ENCODE measurements around the gene ALG12.

ALG12 gene

DNA sequence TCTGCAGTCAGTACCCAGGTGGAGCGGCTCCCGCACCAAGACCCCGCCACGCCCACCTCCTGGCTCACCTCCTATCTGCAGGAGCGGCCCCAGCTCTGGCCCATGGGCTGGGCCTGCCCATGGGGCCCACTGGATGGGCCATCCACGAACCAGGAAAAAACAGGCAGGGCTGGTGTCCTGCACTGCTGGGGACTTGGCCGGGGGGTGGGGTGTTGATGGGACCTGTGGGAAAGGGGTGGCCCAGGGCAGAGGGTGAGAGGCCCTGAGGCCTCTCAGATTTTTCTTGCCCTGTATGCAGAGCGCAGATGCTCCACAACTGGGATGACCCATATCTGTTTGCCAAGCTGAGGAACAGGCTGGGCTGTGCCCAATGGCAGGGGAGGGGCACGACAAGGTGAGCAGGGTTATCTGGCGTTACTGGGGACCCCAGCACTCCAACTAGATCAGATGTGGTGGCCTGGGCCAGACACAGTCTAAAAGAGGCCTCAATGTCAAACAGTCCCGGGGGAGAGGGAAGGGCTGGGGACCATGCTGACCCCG lies 39.7 kb upstream of the ALG12 start:
- no peak for DNase-seq

GRCh38 chr22:49956914-49957825 lies 38.9 kb upstream of the ALG12 start:
- DNase-seq, result no peak

GRCh38 chr22:49956418-49956770 lies 38.2 kb upstream of the ALG12 start:
- no peak for DNase-seq

DNA sequence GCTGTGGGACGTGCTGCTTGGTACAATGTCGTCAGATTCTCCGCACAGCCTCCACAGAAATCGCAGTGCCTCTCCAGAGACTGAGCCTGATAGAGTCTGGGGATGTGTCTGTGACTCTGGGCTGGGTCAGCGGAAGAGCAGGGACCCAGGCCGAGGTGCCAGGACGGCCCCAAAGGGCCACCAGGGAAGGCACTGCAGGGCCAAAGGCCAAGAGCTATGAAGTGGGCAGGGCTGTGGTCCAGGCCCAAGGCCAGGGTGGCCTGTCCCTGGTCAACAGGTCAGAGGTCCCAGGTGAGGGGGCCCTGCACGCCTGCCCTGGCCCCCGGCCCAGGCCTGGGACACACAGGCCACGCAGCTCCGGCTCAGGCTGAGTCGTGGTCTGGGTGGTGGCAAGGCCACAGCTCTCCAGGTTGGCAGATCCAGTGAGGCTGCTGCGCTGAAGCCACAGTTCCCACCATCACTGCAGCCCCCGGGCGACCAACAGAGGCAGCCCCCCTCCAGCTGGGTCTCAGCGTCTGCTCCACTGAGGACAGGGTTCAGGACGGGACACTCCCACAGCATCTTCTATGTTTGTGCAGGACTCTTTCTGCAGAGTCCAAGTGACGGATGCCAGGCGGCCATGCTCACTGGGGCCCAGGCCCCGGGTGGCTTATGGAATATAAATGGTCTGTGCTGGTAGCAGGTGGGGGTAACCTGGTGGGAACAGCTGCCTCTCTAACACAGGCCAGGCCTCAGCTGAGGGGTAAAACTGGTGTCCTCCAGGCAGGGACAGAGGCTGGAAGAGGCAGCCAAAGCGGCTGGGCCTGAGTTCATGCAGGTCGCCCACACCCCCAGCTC lies 37.6 kb upstream of the ALG12 start:
- DNase-seq, result no peak

DNA sequence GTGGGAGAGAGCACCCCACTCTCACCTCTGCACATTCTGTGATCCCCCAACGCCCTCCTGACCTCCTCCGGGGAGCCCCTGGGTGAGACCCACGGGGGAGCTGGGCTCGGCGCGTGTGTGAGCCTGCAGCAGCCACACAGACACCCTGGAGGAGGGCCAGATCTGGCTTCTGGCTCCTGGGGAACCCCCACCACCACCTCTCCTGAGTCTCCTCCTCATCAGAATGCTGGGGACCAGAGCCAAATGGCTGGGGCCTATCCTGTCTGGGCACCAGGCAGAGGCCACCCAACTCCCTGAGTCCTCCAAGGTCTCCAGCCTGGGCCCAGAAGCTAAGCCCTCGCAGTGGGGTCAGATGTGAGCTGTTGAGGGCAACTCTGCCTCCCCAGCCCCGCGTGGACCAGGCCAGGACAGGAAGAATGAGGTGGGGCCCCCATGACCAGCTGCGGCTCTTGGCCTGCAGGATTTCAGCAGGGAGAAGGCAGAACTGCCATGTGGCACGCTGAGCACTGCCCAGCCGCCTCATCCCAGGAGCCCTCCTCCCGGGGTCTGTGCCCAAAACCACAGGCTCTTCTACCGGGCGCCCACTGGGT lies 36.8 kb upstream of the ALG12 start:
- no peak for DNase-seq

- no peak for DNase-seq
These were observed 36.1 kb upstream of the ALG12 start for GRCh38 chr22:49954354-49954753.

DNA sequence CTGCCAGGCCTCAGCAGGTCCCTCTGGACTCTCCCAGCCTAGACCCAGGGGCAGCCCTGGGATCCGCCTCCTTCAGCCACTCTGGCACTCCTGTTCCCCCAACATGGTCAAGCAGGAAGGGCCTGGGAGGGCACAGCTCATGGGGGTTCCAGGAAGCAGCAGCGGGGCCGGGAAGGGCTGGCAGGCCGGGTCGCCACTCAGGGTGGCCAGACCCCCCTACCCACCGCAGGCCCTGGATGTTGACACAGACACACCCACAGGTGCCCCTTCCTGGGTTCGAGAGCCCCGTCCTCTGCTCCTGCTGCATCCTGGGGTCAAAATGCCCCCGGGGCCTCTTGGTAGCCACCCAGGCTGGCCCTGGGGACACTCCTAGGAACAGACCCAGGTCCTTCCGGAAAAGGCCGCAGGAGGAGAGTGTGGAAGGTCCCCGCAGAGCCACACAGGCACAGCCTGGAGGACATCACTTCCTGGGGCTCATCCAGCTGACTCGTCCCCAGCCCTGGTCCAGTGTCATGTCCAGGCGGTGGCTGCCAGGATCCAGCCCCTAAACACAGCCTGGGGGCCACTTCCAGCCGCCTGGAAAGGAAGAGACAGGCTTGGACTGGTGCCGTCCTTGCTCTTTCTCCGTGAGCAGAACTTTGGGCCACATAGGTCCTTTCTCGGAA lies 35.6 kb upstream of the ALG12 start:
- no peak for DNase-seq

- no peak for DNase-seq
These were observed 34.9 kb upstream of the ALG12 start for GRCh38 chr22:49953027-49953679.

DNA sequence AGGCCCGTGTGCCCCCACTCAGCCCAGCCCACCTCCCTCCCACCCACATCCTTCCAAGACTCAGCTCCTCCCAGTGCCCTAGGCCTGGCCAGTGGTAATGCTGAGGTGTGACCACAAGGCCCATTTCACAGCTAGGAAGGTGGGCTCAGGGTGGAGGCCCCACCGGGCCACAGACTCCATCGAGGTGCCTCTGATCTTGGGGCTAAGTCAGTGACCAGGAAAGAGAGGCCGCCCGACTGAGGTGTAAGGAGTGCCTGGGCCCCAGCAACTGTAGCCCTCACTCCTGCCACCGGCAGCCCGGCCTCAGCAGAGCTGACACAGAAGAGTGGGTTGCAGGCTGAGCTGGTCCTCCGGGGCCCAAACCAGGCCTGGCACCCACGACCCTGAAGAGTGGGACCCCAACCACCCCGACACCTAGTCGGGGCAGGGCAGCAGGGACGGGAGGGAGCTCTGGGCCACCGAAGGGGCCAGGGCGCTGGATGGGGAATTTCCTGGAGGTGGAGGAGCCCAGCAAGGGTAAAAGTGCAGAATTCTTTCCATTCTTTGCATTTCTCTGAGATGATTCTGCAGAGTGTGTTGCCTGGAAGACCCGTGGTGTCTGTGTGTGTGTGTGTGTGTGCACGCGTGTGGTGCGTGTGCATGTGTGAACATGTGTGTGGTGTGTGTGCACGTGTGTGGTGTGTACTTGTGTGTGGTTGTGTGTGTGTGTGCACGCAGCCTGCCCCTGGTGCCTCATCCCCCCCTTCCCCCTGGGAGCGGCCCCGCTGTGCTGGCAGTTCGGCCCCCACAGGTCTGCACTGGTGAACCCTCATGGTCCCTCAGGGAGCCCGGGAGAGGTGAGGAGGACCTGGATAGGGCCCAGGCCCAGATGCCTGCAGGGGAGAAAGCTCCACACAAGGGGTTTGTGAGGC lies 34.0 kb upstream of the ALG12 start:
- DNase-seq, result no peak

DNA sequence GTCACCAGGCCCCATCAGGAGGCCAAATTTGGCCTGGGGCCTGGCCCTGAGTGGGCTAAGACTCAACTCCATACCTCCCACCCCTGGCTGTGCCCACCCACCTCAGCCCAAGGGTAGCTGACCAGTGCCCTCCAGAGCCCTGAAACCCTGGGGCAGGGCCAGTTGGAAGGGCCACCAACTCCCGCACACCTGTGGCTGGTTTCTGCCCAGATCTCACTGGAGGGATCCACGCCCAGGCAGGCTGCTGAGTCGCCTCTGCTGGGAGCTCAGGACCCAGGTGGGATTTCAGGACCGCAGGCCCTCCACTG lies 33.4 kb upstream of the ALG12 start:
- DNase-seq, result no peak

- no peak for DNase-seq
These were observed 32.9 kb upstream of the ALG12 start for GRCh38 chr22:49951000-49951677.

- DNase-seq, result no peak
These were observed 32.3 kb upstream of the ALG12 start for GRCh38 chr22:49950396-49950994.

GRCh38 chr22:49949914-49950292 lies 31.7 kb upstream of the ALG12 start:
- no peak for DNase-seq

DNA sequence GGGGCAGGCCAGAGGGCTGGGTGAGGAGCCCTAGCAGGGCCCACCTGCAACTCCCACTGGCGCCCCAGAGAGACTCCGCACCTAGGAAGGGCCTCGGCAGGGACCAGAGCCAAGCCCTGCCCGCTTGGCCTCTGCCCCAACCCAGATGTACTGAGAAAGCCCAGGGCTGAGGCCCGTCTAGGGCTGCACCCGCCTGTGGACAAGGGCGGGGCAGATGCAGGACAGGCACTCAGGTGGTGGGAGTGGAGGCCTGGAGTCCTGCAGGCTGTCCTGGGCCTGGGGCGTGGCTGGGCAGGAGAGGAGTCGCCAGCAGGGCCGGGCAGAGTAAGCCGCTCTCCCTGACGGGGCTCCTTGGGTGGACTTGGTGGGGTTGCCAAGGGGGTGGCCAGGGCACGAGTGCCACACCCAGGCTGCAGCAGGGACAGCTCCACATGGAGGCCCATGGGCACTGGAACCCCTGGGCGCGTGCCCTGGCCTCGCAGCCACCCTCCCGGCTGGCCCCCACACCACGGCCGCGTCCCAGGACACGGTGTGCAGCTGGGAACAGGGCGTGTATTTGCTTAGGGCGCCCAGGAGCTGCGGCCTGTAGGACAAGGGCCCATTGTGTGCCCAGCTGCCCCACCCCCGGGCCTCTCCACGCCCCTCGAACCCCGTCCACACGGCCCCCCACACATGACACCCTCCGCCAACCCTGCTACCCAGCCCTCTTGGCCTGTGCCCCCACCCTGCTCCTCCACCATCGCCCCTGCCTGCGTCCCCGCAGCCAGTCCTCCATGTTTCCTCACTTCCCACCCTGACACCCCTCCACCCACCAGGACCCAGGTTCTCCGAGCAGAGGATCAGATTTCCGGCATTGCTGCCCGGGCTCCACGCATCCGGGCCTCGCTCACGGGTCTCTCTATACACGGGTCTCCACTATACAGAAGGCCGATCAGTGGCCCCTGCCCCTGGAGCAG lies 31.0 kb upstream of the ALG12 start:
- no peak for DNase-seq

- DNase-seq, result no peak
These were observed 30.1 kb upstream of the ALG12 start for GRCh38 chr22:49948116-49948957.

DNA sequence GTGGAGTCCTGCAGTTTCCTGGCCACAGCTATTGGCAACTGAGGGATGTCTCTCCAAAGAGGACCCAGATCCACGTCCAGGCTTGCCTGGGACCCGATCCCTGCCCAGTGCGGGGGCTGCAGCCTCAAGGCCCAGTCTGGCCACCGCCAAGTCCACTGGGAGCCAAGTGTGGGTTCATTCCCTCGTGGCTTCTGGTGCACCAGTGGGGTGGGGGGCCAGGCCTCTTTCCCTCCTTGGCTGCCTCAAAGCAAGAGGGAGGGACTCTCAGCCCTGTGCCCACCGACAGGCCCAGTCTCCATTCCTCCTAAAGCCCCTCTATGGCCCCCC lies 29.0 kb upstream of the ALG12 start:
- DNase-seq, result no peak

DNA sequence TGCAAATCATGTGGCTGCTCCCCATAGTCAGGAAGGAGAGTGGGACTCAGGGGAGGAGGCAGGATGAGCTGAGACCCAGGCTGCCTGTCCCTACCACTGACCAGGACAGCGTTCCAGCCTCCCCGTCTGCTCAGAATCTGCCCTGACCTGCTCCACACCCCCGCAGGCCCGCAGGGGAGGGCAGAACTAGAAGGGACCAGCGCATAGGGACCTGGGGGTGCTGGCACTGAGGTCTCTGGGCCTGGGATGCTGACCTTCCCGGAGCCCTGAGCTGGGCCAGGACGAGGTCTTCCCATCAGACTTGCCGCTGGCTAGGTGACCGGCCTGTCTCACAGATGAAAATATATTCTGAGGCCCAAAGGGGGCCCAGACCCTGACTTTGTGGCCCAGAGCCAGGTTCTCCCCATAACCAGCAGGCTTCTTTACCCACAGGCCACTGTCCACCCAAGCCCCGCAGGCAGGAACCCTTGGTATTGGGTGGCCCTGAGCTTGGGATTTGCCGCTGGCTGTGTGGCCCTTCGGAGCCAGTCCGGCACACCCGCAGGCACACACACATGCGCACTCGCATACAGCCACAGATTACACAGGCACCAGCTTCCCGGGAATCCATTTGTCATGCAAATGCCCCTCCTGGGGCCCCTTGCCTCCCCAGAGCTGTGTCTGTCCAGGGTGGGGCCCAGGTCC lies 28.5 kb upstream of the ALG12 start:
- DNase-seq, result no peak

Measured in hematopoietic multipotent progenitor cell treated with erythropoietin and hydrocortisone succinate and interleukin-3 and kit ligand, for 8 days (in vitro differentiated cells).